GF-D8 (cell line): ENCODE results near the gene CALHM2.
A peak's percentile ranks its signal among the peaks of the same experiment; 100 is the strongest.

Experiments
- DNase-seq: peaks from one replicate; lab custom pipeline; 2025; lab: John Stamatoyannopoulos, UW

Gene CALHM2

DNA sequence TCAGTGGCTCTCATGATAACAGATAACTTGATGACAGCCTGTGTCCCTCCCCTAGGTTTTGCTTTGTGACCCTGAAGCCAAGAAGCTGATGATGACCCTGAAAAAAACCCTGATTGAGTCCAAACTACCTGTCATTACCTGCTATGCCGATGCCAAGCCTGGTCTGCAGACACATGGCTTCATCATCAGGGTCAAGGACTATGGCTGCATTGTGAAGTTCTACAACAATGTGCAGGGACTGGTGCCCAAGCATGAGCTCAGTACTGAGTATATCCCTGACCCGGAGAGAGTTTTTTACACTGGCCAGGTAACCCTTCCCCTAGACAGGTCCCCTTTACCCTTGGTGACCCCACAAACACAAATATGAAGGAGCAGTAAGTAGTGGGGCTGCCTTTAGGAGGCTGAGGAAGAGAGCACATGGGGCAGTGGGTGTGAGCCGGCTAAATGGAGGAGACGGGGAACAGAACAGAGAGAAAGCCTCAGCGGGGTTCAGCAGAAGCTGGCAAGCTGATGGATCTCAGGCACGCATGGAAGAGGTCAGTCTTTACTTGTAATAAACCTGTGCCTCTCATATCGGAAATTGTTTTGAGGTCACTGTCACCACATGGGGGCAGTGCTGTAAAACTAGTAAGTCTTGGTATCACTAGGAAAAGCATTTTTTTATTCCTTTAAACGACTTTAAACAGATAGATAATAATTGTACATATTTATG lies 35.6 kb downstream of the CALHM2 start:
- peak; percentile 7 for DNase-seq

- no peak for DNase-seq
These were observed 36.6 kb downstream of the CALHM2 start for GRCh38 chr10:103415581-103415980.

DNA sequence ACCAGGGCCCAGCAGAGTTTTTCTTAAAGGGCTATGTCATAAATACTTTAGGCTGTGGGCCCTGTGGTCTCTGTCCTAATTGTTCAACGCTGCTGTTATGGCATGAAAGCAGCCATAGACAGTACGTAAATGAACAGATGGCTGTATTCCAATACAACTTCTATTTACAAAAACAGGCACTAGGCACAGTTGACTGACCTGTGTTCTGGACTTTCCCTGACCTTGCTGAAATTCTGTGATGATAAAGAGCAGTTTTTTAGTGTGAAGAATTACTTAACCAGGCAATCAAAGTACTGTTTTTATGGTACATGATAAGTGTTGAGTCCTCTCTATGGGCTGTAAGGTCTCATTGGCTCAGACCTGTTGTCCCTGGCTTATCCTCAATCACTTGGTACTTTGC lies 38.6 kb downstream of the CALHM2 start:
- DNase-seq = no peak

DNA sequence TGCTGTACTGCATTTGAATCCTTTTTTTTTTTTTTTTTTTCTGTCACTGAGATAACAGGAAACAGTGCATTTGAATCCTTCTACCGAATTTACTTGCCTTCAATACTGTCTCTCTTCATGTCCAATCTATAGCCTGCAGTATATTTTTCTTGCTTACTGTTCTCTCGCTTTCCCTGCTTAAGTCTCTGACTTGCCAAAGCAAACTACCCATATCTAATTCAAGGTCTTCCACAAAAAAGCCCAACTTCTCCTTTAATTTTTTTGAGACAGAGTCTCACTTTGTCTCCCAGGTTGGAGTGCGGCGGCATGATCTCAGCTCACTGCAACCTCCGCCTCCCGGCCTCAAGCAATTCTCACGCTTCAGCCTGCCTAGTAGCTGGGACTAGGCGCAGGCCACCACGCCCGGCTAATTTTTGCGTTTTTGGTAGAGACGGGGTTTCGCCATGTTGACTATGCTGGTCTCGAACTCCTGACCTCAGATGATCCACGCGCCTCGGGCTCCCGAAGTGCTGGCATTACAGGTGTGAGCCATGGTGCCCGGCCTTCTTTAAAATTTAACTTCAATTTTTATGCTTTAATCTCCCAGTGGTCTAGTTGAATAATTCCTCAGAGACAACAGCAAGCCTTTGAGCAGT lies 54.9 kb downstream of the CALHM2 start:
- DNase-seq = no peak

DNA sequence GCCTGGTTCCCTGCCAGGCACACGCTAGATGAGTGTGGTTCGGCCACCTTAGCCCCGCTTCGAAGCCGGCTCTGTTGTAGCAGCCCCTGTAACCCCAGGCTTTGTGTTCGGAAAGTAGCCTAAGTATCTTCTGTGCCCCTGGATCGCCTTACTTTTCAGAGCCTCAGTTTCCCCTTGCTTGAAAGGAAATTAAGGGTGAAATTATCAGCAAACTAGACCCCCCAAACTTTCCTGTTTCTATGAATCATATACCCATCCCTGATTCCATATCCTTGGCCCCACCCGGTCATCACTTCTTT lies 55.4 kb downstream of the CALHM2 start:
- no peak for DNase-seq
